ENCODE measurements around the gene MAP3K5.
"Not testable (repeated sequence)": the region's sequence is repeated elsewhere in the genome, so short reads cannot be mapped to it uniquely, and the experiment has no call there.

MAP3K5 gene

DNA sequence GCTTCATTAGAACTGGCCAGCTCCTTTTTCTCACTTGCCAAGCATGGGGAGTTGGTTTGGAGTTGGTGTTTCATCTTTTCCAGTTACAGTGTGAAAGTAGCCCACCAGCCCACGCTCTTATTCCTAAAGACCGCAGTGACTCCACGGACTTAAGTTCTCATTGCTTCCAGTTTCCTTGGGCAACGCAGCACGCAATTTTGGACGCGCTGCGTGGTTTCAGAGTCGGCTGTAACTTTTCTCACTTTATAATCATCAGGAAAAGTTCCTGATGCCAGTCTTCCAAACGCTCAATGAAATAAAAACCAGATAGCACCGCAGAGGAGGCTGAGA is 29.7 kb upstream of the MAP3K5 start:
- Histone ChIP-seq H3K4me1 (ENCODE audit: insufficient read depth, low read length, severe bottlenecking) (peaks cover 15% of the 10 kb centered on the region), H3F3A (ENCODE audit: insufficient read depth, low read length) (no peaks in the 10 kb centered on the region), H3K79me2 (ENCODE audit: insufficient read depth, low read length) (no peaks in the 10 kb centered on the region), H3K27me3 (ENCODE audit: insufficient read depth, low read length) (no peaks in the 10 kb centered on the region), H3K9me2 (ENCODE audit: low read depth, low read length) (no peaks in the 10 kb centered on the region), H4K20me1 (ENCODE audit: insufficient read depth, low read length) (no peaks in the 10 kb centered on the region), H3K4me3 (ENCODE audit: low read depth, low read length, poor library complexity, severe bottlenecking) (peak overlapping the region; percentile 77), H3K4me2 (ENCODE audit: low read length) (peak overlapping the region; percentile 97), H3K9ac (ENCODE audit: low read length) (peak overlapping the region; percentile 81), H3K27ac (ENCODE audit: low read depth, low read length, poor library complexity, severe bottlenecking) (no peak overlapping the region), H2AFZ (ENCODE audit: low read length) (peak overlapping the region; percentile 84), H3K9me3 (ENCODE audit: low read length) (no peaks in the 10 kb centered on the region), H3K36me3 (ENCODE audit: insufficient read depth, low read length) (peaks cover 24% of the 10 kb centered on the region)
- TF ChIP-seq, protein P1, sequence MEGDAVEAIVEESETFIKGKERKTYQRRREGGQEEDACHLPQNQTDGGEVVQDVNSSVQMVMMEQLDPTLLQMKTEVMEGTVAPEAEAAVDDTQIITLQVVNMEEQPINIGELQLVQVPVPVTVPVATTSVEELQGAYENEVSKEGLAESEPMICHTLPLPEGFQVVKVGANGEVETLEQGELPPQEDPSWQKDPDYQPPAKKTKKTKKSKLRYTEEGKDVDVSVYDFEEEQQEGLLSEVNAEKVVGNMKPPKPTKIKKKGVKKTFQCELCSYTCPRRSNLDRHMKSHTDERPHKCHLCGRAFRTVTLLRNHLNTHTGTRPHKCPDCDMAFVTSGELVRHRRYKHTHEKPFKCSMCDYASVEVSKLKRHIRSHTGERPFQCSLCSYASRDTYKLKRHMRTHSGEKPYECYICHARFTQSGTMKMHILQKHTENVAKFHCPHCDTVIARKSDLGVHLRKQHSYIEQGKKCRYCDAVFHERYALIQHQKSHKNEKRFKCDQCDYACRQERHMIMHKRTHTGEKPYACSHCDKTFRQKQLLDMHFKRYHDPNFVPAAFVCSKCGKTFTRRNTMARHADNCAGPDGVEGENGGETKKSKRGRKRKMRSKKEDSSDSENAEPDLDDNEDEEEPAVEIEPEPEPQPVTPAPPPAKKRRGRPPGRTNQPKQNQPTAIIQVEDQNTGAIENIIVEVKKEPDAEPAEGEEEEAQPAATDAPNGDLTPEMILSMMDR (IDR thresholded peaks at IDR 0.05; ENCODE audit: low read length): no peak

DNA sequence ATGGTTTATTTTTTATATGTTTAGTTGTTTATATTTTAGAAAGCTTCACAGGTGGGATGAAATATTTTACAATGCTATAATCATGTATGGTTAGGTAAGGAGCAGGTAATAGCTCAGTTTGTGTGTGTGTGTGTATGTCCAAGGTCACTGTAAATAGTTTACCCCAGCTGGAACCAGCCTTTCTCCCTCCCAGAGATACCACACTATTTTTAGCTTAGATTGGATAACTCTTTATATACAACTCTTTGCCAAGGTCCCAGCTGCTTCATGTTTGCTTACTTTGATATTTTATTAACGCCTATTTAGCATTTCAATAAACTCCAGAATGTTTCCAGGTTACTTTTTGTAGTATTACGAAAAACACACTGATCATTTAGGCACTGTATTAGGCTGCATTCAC is 28.3 kb upstream of the MAP3K5 start:
- no peak for TF ChIP-seq EZH2 (IDR thresholded peaks at IDR 0.05; ENCODE audit: borderline replicate concordance, low read length)
- Histone ChIP-seq H3K79me2 (ENCODE audit: insufficient read depth, low read length) (no peaks in the 10 kb centered on the region), H3K27me3 (ENCODE audit: insufficient read depth, low read length) (no peaks in the 10 kb centered on the region), H3K4me1 (ENCODE audit: insufficient read depth, low read length, severe bottlenecking) (peaks cover 15% of the 10 kb centered on the region), H3K9ac (ENCODE audit: low read length) (no peak overlapping the region), H3F3A (ENCODE audit: insufficient read depth, low read length) (no peaks in the 10 kb centered on the region), H3K4me3 (ENCODE audit: low read depth, low read length, poor library complexity, severe bottlenecking) (no peak overlapping the region), H3K4me2 (ENCODE audit: low read length) (no peak overlapping the region), H3K9me2 (ENCODE audit: low read depth, low read length) (no peaks in the 10 kb centered on the region), H3K36me3 (ENCODE audit: insufficient read depth, low read length) (0 out of 2 replicates have a peak, but pooled peaks cover 11% of the 10 kb centered on the region), H3K27ac (ENCODE audit: low read depth, low read length, poor library complexity, severe bottlenecking) (no peak overlapping the region), H4K20me1 (ENCODE audit: insufficient read depth, low read length) (no peaks in the 10 kb centered on the region), H2AFZ (ENCODE audit: low read length) (no peak overlapping the region), H3K9me3 (ENCODE audit: low read length) (no peaks in the 10 kb centered on the region)

DNA sequence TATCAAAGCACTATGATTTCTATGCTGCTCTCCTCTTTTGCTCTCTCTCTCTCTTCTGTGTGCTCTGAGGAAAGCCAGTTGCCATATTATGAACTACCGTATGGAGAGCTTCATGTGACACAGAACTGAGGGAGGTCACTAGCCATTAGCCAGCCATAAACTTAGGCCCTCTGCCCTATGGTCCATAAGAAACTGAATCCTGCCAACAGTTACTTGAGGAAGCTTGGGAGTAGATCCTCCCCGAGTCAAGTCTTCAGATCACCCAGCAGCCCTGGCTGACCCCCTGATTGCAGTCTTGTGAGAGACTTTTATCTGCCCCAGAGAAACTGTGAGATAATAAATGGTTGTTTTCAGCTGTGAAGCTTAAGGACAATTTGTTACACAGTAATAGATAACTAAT is 24.4 kb upstream of the MAP3K5 start:
- H3K79me2 ChIP-seq (ENCODE audit: insufficient read depth, low read length): no peaks in the 10 kb centered on the region
- H3F3A ChIP-seq (ENCODE audit: insufficient read depth, low read length): no peaks in the 10 kb centered on the region
- H3K4me2 ChIP-seq (ENCODE audit: low read length): no peak overlapping the region
- no peaks in the 10 kb centered on the region for H3K36me3 ChIP-seq (ENCODE audit: insufficient read depth, low read length)
- no peaks in the 10 kb centered on the region for H4K20me1 ChIP-seq (ENCODE audit: insufficient read depth, low read length)
- H3K27me3 ChIP-seq (ENCODE audit: insufficient read depth, low read length): no peaks in the 10 kb centered on the region
- H3K9ac ChIP-seq (ENCODE audit: low read length): no peak overlapping the region
- no peak overlapping the region for H3K4me3 ChIP-seq (ENCODE audit: low read depth, low read length, poor library complexity, severe bottlenecking)
- no peak for TF ChIP-seq EZH2 (IDR thresholded peaks at IDR 0.05; ENCODE audit: borderline replicate concordance, low read length)
- TF ChIP-seq, protein P1 (IDR thresholded peaks at IDR 0.05; ENCODE audit: low read length): no peak
- no peaks in the 10 kb centered on the region for H3K9me3 ChIP-seq (ENCODE audit: low read length)
- peaks cover 3% of the 10 kb centered on the region for H3K4me1 ChIP-seq (ENCODE audit: insufficient read depth, low read length, severe bottlenecking)
- H3K9me2 ChIP-seq (ENCODE audit: low read depth, low read length): no peaks in the 10 kb centered on the region
- H2AFZ ChIP-seq (ENCODE audit: low read length): no peak overlapping the region
- H3K27ac ChIP-seq (ENCODE audit: low read depth, low read length, poor library complexity, severe bottlenecking): no peak overlapping the region

DNA sequence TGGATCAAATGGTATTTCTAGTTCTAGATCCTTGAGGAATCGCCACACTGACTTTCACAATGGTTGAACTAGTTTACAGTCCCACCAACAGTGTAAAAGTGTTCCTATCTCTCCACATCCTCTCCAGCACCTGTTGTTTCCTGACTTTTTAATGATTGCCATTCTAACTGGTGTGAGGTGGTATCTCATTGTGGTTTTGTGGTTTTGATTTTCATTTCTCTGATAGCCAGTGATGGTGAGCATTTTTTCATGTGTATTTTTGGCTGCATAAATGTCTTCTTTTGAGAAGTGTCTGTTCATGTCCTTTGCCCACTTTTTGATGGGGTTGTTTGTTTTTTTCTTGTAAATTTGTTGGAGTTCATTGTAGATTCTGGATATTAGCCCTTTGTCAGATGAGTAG is 23.3 kb upstream of the MAP3K5 start:
- not testable (repeated sequence) for H3K79me2 ChIP-seq (ENCODE audit: insufficient read depth, low read length); H3F3A ChIP-seq (ENCODE audit: insufficient read depth, low read length); H3K36me3 ChIP-seq (ENCODE audit: insufficient read depth, low read length); H3K4me2 ChIP-seq (ENCODE audit: low read length); H3K4me3 ChIP-seq (ENCODE audit: low read depth, low read length, poor library complexity, severe bottlenecking); H3K27ac ChIP-seq (ENCODE audit: low read depth, low read length, poor library complexity, severe bottlenecking); H3K9ac ChIP-seq (ENCODE audit: low read length); H3K4me1 ChIP-seq (ENCODE audit: insufficient read depth, low read length, severe bottlenecking); H3K9me3 ChIP-seq (ENCODE audit: low read length); H4K20me1 ChIP-seq (ENCODE audit: insufficient read depth, low read length); H2AFZ ChIP-seq (ENCODE audit: low read length); H3K27me3 ChIP-seq (ENCODE audit: insufficient read depth, low read length); H3K9me2 ChIP-seq (ENCODE audit: low read depth, low read length)

Measured in OCI-LY1 (cell line).